Fibroblast of the aortic adventitia (primary cell): ENCODE results near the gene ANKRD22. TPM values are rescaled to one million over a fixed set of nuclear protein-coding genes. Genes with fewer than 3 reads are reported as not detected.

Experiments used
- DNase-seq: peaks from one replicate; pipeline ENCODE4 v3.0.0-alpha.2; 2010; ENCODE audit warnings: low read depth
- H3K4me3 ChIP-seq: 2 replicates; pipeline ENCODE4 v1.5.1; 2011; ENCODE audit warnings: low read depth, mild to moderate bottlenecking, control low read depth, low read length, moderate library complexity
- CTCF ChIP-seq: IDR thresholded peaks from 2 replicates; pipeline ENCODE4 v1.5.1; 2011; ENCODE audit warnings: mild to moderate bottlenecking, low read length, control low read depth, inconsistent platforms; ENCODE audit not compliant: insufficient read depth
- total RNA-seq: library from RNA; depleted of rRNA; stranded (reverse); fragments of >200 nt; gene quantifications from 2 replicates; pipeline ENCODE4 v1.2.3, GENCODE V29; 2012; ENCODE audit warnings: low replicate concordance

Gene ANKRD22
- total RNA-seq, 1 donor = 0.09 TPM

- no peak overlapping the region for H3K4me3 ChIP-seq
- no peak for DNase-seq
- TF ChIP-seq CTCF = no peak
Measured at GRCh38 chr10:88883448-88883809, 31.8 kb upstream of the ANKRD22 start.

- peak; percentile 85 for DNase-seq
- peak overlapping the region; percentile 87 for H3K4me3 ChIP-seq
Measured at GRCh38 chr10:88882646-88883447, 31.2 kb upstream of the ANKRD22 start.

- peak overlapping the region; percentile 87 for H3K4me3 ChIP-seq
- DNase-seq = no peak
- no peak for TF ChIP-seq CTCF
Measured at GRCh38 chr10:88881922-88882645, 30.4 kb upstream of the ANKRD22 start.

GRCh38 chr10:88881320-88881719, 29.7 kb upstream of the ANKRD22 start:
- DNase-seq = no peak
- peak overlapping the region; percentile 87 for H3K4me3 ChIP-seq
- TF ChIP-seq CTCF = no peak

- peak overlapping the region; percentile 87 for H3K4me3 ChIP-seq
- peak; percentile 31 for TF ChIP-seq CTCF
- DNase-seq = peak; percentile 79
Measured at GRCh38 chr10:88880282-88881076, 28.8 kb upstream of the ANKRD22 start.

GRCh38 chr10:88879534-88880281, 28.1 kb upstream of the ANKRD22 start, which contains the start of gene STAMBPL1:
TSS of gene STAMBPL1 (plus strand) at chr10:88880245. CDS start at chr10:88901709, 21,464 bp downstream.
- TF ChIP-seq CTCF = no peak
- H3K4me3 ChIP-seq = peak within 1 kb of the TSS; percentile 87
- DNase-seq = no peak
